HepG2 (cell line): ENCODE measurements around the gene TSSK6. TPM values are rescaled to one million over a fixed set of nuclear protein-coding genes. Genes with fewer than 3 reads are reported as not detected.

Experiments
- ARNT2 ChIP-seq: sonication (generic); formaldehyde crosslinking; IDR thresholded peaks from 2 replicates; pipeline ENCODE4 v1.8.0; 2022; ENCODE audit warnings: mild to moderate bottlenecking, low read depth, missing genetic modification reagents, moderate library complexity
- CBX5 ChIP-seq: sonication (generic); formaldehyde crosslinking; IDR thresholded peaks from 2 replicates; pipeline ENCODE4 v1.4.0; 2020; ENCODE audit warnings: missing genetic modification reagents, borderline replicate concordance
- CREBL2 ChIP-seq: sonication (generic); formaldehyde crosslinking; IDR thresholded peaks from 2 replicates; pipeline ENCODE4 v1.8.1; 2023; ENCODE audit warnings: missing genetic modification reagents, mild to moderate bottlenecking, borderline replicate concordance
- ELF4 ChIP-seq: sonication (generic); formaldehyde crosslinking; IDR thresholded peaks from 2 replicates; pipeline ENCODE4 v1.5.0; 2020; ENCODE audit warnings: missing genetic modification reagents, mild to moderate bottlenecking, moderate library complexity, borderline replicate concordance
- GTF2F1 ChIP-seq: fragments of 150-350 bp; IDR thresholded peaks from 2 replicates; pipeline ENCODE4 v1.6.1; 2014; ENCODE audit warnings: low read length
- JARID2 ChIP-seq: sonication (generic); formaldehyde crosslinking; IDR thresholded peaks from 2 replicates; pipeline ENCODE4 v1.8.1; 2023; ENCODE audit warnings: missing genetic modification reagents, inconsistent platforms; ENCODE audit not compliant: insufficient replicate concordance
- KDM3A ChIP-seq: IDR thresholded peaks from 2 replicates; pipeline ENCODE4 v1.6.1; 2018; ENCODE audit warnings: low read depth, missing compliant biosample characterization
- KLF13 ChIP-seq: sonication (generic); formaldehyde crosslinking; IDR thresholded peaks from 2 replicates; pipeline ENCODE4 v1.4.0; 2020; ENCODE audit warnings: mild to moderate bottlenecking, missing genetic modification reagents
- MTF1 ChIP-seq: sonication (generic); formaldehyde crosslinking; IDR thresholded peaks from 2 replicates; pipeline ENCODE4 v1.5.0; 2020; ENCODE audit warnings: missing genetic modification reagents
- PHF8 ChIP-seq: sonication (generic); formaldehyde crosslinking; IDR thresholded peaks from 2 replicates; pipeline ENCODE4 v1.5.0; 2020; ENCODE audit warnings: missing genetic modification reagents
- POLR2A ChIP-seq, 2 experiments: IDR thresholded peaks; 2 replicates each; pipeline ENCODE4 v1.6.1; 2011; ENCODE audit warnings: low read depth in 2 of 2, low read length in 2 of 2, mild to moderate bottlenecking in 1 of 2, moderate library complexity in 1 of 2; ENCODE audit not compliant: insufficient read depth in 1 of 2
- TAF1 ChIP-seq: sonication (generic); formaldehyde crosslinking; IDR thresholded peaks from 2 replicates; pipeline ENCODE4 v1.4.0; 2020; ENCODE audit warnings: missing genetic modification reagents
- TOPORS ChIP-seq: sonication (generic); formaldehyde crosslinking; IDR thresholded peaks from 2 replicates; pipeline ENCODE4 v1.8.0; 2023; ENCODE audit warnings: mild to moderate bottlenecking, missing genetic modification reagents
- ZBTB46 ChIP-seq: sonication (generic); formaldehyde crosslinking; IDR thresholded peaks from 2 replicates; pipeline ENCODE4 v1.4.0; 2020; ENCODE audit warnings: mild to moderate bottlenecking, missing genetic modification reagents, borderline replicate concordance
- ZFP36 ChIP-seq: fragments of 150-350 bp; IDR thresholded peaks from 2 replicates; pipeline ENCODE4 v1.6.1; 2018; ENCODE audit warnings: borderline replicate concordance, low read length, low read depth; ENCODE audit not compliant: partially characterized antibody
- ZFP37 ChIP-seq: sonication (generic); formaldehyde crosslinking; IDR thresholded peaks from 2 replicates; pipeline ENCODE4 v1.4.0; 2020; ENCODE audit warnings: missing genetic modification reagents, borderline replicate concordance
- ZNF160 ChIP-seq: sonication (generic); formaldehyde crosslinking; IDR thresholded peaks from 2 replicates; pipeline ENCODE4 v1.8.0; 2022; ENCODE audit warnings: mild to moderate bottlenecking, inconsistent platforms, missing genetic modification reagents
- ZNF251 ChIP-seq: sonication (generic); formaldehyde crosslinking; IDR thresholded peaks from 2 replicates; pipeline ENCODE4 v1.9.0; 2021; ENCODE audit warnings: mild to moderate bottlenecking, missing genetic modification reagents
- ZNF263 ChIP-seq: sonication (generic); formaldehyde crosslinking; IDR thresholded peaks from 2 replicates; pipeline ENCODE4 v1.4.0; 2020; ENCODE audit warnings: missing genetic modification reagents
- ZNF276 ChIP-seq: sonication (generic); formaldehyde crosslinking; IDR thresholded peaks from 2 replicates; pipeline ENCODE4 v1.4.0; 2020; ENCODE audit warnings: mild to moderate bottlenecking, low read depth, missing genetic modification reagents
- ZNF572 ChIP-seq: sonication (generic); formaldehyde crosslinking; IDR thresholded peaks from 2 replicates; pipeline ENCODE4 v1.5.1; 2020; ENCODE audit warnings: mild to moderate bottlenecking, missing genetic modification reagents
- ZNF597 ChIP-seq: sonication (generic); formaldehyde crosslinking; IDR thresholded peaks from 2 replicates; pipeline ENCODE4 v1.5.0; 2020; ENCODE audit warnings: missing genetic modification reagents
- ZNF670 ChIP-seq: sonication (generic); formaldehyde crosslinking; IDR thresholded peaks from 2 replicates; pipeline ENCODE4 v1.8.0; 2022; ENCODE audit warnings: mild to moderate bottlenecking, missing genetic modification reagents, borderline replicate concordance
- ZNF678 ChIP-seq: sonication (generic); formaldehyde crosslinking; IDR thresholded peaks from 2 replicates; pipeline ENCODE4 v1.4.0; 2020; ENCODE audit warnings: mild to moderate bottlenecking, missing genetic modification reagents
- ZNF724P ChIP-seq: sonication (generic); formaldehyde crosslinking; IDR thresholded peaks from 2 replicates; pipeline ENCODE4 v1.8.0; 2022; ENCODE audit warnings: missing genetic modification reagents, borderline replicate concordance
- ZNF75D ChIP-seq: sonication (generic); formaldehyde crosslinking; IDR thresholded peaks from 2 replicates; pipeline ENCODE4 v1.8.1; 2023; ENCODE audit warnings: missing genetic modification reagents, mild to moderate bottlenecking, borderline replicate concordance
- polyA plus RNA-seq, 8 experiments: library from polyadenylated mRNA; depleted of rRNA in 3 of 8; stranded (reverse) in 7 of 8; unstranded in 1 of 8; fragments of >200 nt; fragmentation: Illumina TruSeq in 4 of 8; extraction: Trizol in 4 of 8; gene quantifications; 2 replicates each; pipeline versions ENCODE4 v1.2.1 to v1.2.3, GENCODE V29; 2011 to 2016; ENCODE audit warnings: low read depth in 4 of 8, missing spikeins in 1 of 8, mixed read lengths in 1 of 8; ENCODE audit not compliant: insufficient read depth in 1 of 8
- total RNA-seq, 5 experiments: library from RNA; depleted of rRNA; stranded (reverse); fragments of >200 nt; fragmentation: Illumina TruSeq; extraction: Trizol; gene quantifications; 2 replicates each; pipeline ENCODE4 v1.2.3, GENCODE V29; 2016; ENCODE audit warnings: low read depth in 1 of 5

The TSSK6 gene
- total and polyA plus RNA-seq, 2 of the 13 experiments (the other 11 are each of a cell fraction or from before 2014, with no cell fraction given), result 0.71 to 1.2 TPM

- TF ChIP-seq ZNF597 (CRISPR knock-in tag) (no peak), KLF13 (CRISPR knock-in tag) (no peak), KDM3A (no peak), POLR2A (IDR thresholded peaks at IDR 0.05; ENCODE audit: insufficient read depth in 1 of 2, low read depth in 2 of 2, low read length in 2 of 2) (no peak), ZNF160 (no peak), JARID2 (CRISPR knock-in tag) (no peak), ELF4 (CRISPR knock-in tag) (no peak), ARNT2 (no peak), CBX5 (peak; percentile 49; the same call in 1 of the 2 replicates), CREBL2 (CRISPR knock-in tag) (peak; percentile 47; the same call in 1 of the 2 replicates), MTF1 (CRISPR knock-in tag) (no peak), TAF1 (CRISPR knock-in tag) (no peak), ZFP36 (no peak), GTF2F1 (no peak), ZNF572 (CRISPR knock-in tag) (peak; percentile 81; the same call in 1 of the 2 replicates), ZFP37 (CRISPR knock-in tag) (no peak), TOPORS (CRISPR knock-in tag) (no peak), ZNF251 (no peak), ZNF75D (no peak), ZBTB46 (CRISPR knock-in tag) (no peak), PHF8 (no peak), ZNF670 (CRISPR knock-in tag) (no peak), ZNF263 (no peak), ZNF276 (CRISPR knock-in tag) (no peak), ZNF724P (CRISPR knock-in tag) (no peak), ZNF678 (CRISPR knock-in tag) (no peak)
Observed at GRCh38 chr19:19531951-19532805, 16.8 kb upstream of the TSSK6 start (continued).
